GM12878 (cell line): ENCODE data around the gene RGP1. TPM values are rescaled to one million over a fixed set of nuclear protein-coding genes. Genes with fewer than 3 reads are reported as not detected.
A peak's percentile ranks its signal among the peaks of the same experiment; 100 is the strongest.

ENCODE experiments used
- ATAC-seq: fragments of 200-7000 bp; cut with Tn5 transposase; 3 replicates; pipeline ENCODE4 v1.9.1; 2020; ENCODE audit warnings: mild to moderate bottlenecking, moderate library complexity
- BruUV-seq: library from RNA; stranded (reverse); fragments of 400-500 nt; replicated peaks from 2 replicates; lab custom pipeline; 2021; lab: Mats Ljungman, UMichigan
- CTCF ChIA-PET: fragments of 300-600 bp; sonication (Branson Sonifier 250); formaldehyde crosslinking; extraction: SDS; loops from one replicate; lab custom pipeline; 2021; ENCODE audit warnings: inconsistent platforms; lab: Yijun Ruan, JAX
- POLR2A ChIA-PET: fragments of 350-600 bp; formaldehyde crosslinking; extraction: SDS; loops from one replicate; lab custom pipeline; 2021; ENCODE audit warnings: inconsistent platforms; lab: Charles Lee
- RAD21 ChIA-PET: fragments of 300-600 bp; sonication (Branson Sonifier 250); formaldehyde crosslinking; loops from one replicate; lab custom pipeline; 2023; ENCODE audit warnings: antibody characterized with exemption; ENCODE audit not compliant: unreplicated experiment; lab: Charles Lee
- SMC1A ChIA-PET: fragments of 300-600 bp; sonication (Branson Sonifier 250); formaldehyde crosslinking; loops from one replicate; lab custom pipeline; 2023; ENCODE audit not compliant: unreplicated experiment, uncharacterized antibody; lab: Charles Lee
- DNase-seq: peaks from one replicate; pipeline ENCODE4 v3.0.0-alpha.2; 2011; ENCODE audit warnings: low read depth, low spot score
- FAIRE-seq: peaks from 3 replicates; lab custom pipeline; 2011; peaks lifted over from hg19 to GRCh38; lab: Jason Lieb, UNC
- H2AFZ ChIP-seq: 2 replicates; pipeline ENCODE4 v1.6.0; 2011; ENCODE audit warnings: low read depth, low read length, control low read depth; ENCODE audit not compliant: control insufficient read depth
- H3K27ac ChIP-seq: 2 replicates; pipeline ENCODE4 v1.5.1; 2011; ENCODE audit warnings: control low read depth; ENCODE audit not compliant: control insufficient read depth, insufficient read depth
- H3K27me3 ChIP-seq, 2 experiments: replicated peaks in 1 of 2; 2 replicates each; pipeline versions ENCODE4 v1.6.0 to v1.6.1; 2011; ENCODE audit warnings: low read length in 1 of 2; ENCODE audit not compliant: control insufficient read depth in 2 of 2, insufficient read depth in 2 of 2
- H3K36me3 ChIP-seq, 2 experiments: 2 replicates each; pipeline ENCODE4 v1.5.1; 2011; ENCODE audit warnings: low read length in 1 of 2; ENCODE audit not compliant: control insufficient read depth in 2 of 2, insufficient read depth in 2 of 2
- H3K4me1 ChIP-seq: 2 replicates; pipeline ENCODE4 v1.6.1; 2011; ENCODE audit warnings: mild to moderate bottlenecking, low read length, moderate library complexity, mixed read lengths; ENCODE audit not compliant: control insufficient read depth, insufficient read depth
- H3K4me2 ChIP-seq: 2 replicates; pipeline ENCODE4 v1.6.0; 2011; ENCODE audit warnings: control low read depth; ENCODE audit not compliant: control insufficient read depth, insufficient read depth
- H3K4me3 ChIP-seq: fragments of 200-600 bp; sonication (generic); 2 replicates; pipeline ENCODE4 v1.5.1; 2016
- H3K79me2 ChIP-seq: 2 replicates; pipeline ENCODE4 v1.6.0; 2011; ENCODE audit warnings: low read length; ENCODE audit not compliant: control insufficient read depth, insufficient read depth
- H3K9ac ChIP-seq: 2 replicates; pipeline ENCODE4 v1.8.0; 2011; ENCODE audit warnings: low read length, control low read depth, mixed read lengths; ENCODE audit not compliant: control insufficient read depth, insufficient read depth
- H3K9me3 ChIP-seq: replicated peaks from 3 replicates; pipeline ENCODE4 v1.5.1; 2011; ENCODE audit warnings: mild to moderate bottlenecking, low read length; ENCODE audit not compliant: control insufficient read depth, insufficient read depth
- H4K20me1 ChIP-seq: 2 replicates; pipeline ENCODE4 v1.6.0; 2011; ENCODE audit not compliant: control insufficient read depth, insufficient read depth
- MEF2B ChIP-seq: fragments of 450-650 bp; IDR thresholded peaks from 2 replicates; pipeline ENCODE4 v1.6.1; 2018; ENCODE audit warnings: mild to moderate bottlenecking, moderate library complexity; ENCODE audit not compliant: partially characterized antibody, poor library complexity, severe bottlenecking
- WGBS: methylation state at CpG from one replicate; pipeline ENCODE4 v1.1.6; 2016; ENCODE audit warnings: low lambda C conversion rate; ENCODE audit not compliant: insufficient replicate concordance, insufficient coverage; ENCODE audit errors: missing lambda C conversion rate; 5-methylcytosine and 5-hydroxymethylcytosine counted together
- in situ Hi-C: fragments of 300-500 bp; cut with MboI; formaldehyde crosslinking; loops from 9 replicates; pipeline ENCODE4 v1.14.3; 2018; ENCODE audit warnings: mixed read lengths
- intact Hi-C: fragments of 100-400 bp; cut with micrococcal nuclease; formaldehyde crosslinking; loops from one replicate; pipeline ENCODE4 v1.14.2; 2022; ENCODE audit not compliant: unreplicated experiment
- polyA plus RNA-seq, 11 experiments: library from polyadenylated mRNA; depleted of rRNA in 4 of 11; unstranded in 6 of 11; stranded (reverse) in 5 of 11; fragments of >200 nt; fragmentation: Nextera tagmentation in 4 of 11; fragmentation: Illumina TruSeq in 1 of 11; extraction: Ambion mirVana in 4 of 11; extraction: Trizol in 1 of 11; gene quantifications; 1 replicate in 1 of 11; 2 replicates in 10 of 11; pipeline versions ENCODE4 v1.2.1 to v1.2.3, GENCODE V29; 2011 to 2016; ENCODE audit warnings: inconsistent platforms in 2 of 11, missing spikeins in 2 of 11, low read depth in 1 of 11
- total RNA-seq, 4 experiments: library from RNA; depleted of rRNA in 3 of 4; stranded (reverse); fragments of >200 nt in 3 of 4; fragmentation: Illumina TruSeq in 1 of 4; extraction: Trizol in 1 of 4; gene quantifications; 2 replicates each; pipeline versions ENCODE4 v1.2.1 to v1.2.3, GENCODE V29; 2013 to 2021
- TF ChIP-seq, protein P1 (sequence below): fragments of 450-650 bp; IDR thresholded peaks from 2 replicates; pipeline ENCODE4 v1.6.1; 2018; ENCODE audit warnings: mild to moderate bottlenecking, low read depth, moderate library complexity; ENCODE audit not compliant: partially characterized antibody

RGP1 gene
- total and polyA plus RNA-seq, 10 of the 15 experiments (the other 5 are each of a cell fraction or from before 2014, with no cell fraction given): 0.44 to 14.9 (median 7.4) TPM

DNA sequence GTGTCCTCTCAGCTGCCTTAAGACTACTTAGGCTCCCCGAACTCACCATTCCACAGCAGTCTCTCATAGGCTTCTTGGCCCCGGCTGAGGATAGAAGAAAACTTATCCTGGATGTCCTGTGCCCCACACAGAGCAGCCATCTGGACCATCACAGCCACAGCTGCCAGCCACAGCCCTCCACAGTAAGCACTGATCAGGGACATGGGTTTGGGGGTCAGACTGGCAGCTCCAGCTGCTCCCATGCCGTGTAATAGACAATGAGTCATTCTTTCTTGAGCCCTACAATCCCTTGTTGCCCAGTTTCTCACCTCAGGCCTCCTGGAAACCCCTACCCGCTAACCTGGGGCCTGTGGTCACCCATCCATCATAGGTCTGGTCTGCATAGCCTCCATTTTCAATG is 10.9 kb upstream of the RGP1 start:
- ChIA-PET RAD21 (interaction anchor here (1.0 to 1.4 kb wide), 3 partner anchors 10 to 91 kb away, joined by 3 to 4 read pairs (median 3); no protein-coding TSS in a partner anchor), POLR2A (interaction anchor here (1.1 kb wide), 2 partner anchors 11 to 80 kb away, joined by 3 read pairs; partner anchors contain the start of genes GBA2 and RGP1), CTCF (interaction anchor here (0.6 to 3.4 kb wide), 10 partner anchors 9 to 147 kb away, joined by 3 to 23 read pairs (median 6); partner anchors contain the start of gene HINT2), SMC1A (interaction anchor here (0.9 to 2.8 kb wide), 5 partner anchors 8 to 73 kb away, joined by 3 to 7 read pairs (median 3); no protein-coding TSS in a partner anchor)
- Histone ChIP-seq H3K79me2 (peaks cover 6% of the 10 kb centered on the region), H3K36me3 (peaks cover 33 to 40% of the 10 kb centered on the region in 2 experiments), H3K27me3 (no peaks in the 10 kb centered on the region), H3K4me3 (no peak overlapping the region), H2AFZ (no peak overlapping the region), H3K4me2 (no peak overlapping the region), H3K27ac (no peak overlapping the region), H4K20me1 (no peaks in the 10 kb centered on the region), H3K9me3 (no peaks in the 10 kb centered on the region), H3K9ac (no peak overlapping the region), H3K4me1 (no peaks in the 10 kb centered on the region; the same call in 1 of the 2 replicates)
- no peak for DNase-seq
- no peak for ATAC-seq
- in situ Hi-C loops: loop anchor here (10.0 kb wide), 1 partner anchor 633 kb away; the partner anchor contains the start of gene STOML2
- FAIRE-seq: no peak
- TSS peak; percentile 10 for BruUV-seq
- intact Hi-C loops: loop anchor here (5.0 to 10.0 kb wide), 2 partner anchors 144 to 623 kb away; partner anchors contain the start of gene ATOSB
- TF ChIP-seq, protein P1, sequence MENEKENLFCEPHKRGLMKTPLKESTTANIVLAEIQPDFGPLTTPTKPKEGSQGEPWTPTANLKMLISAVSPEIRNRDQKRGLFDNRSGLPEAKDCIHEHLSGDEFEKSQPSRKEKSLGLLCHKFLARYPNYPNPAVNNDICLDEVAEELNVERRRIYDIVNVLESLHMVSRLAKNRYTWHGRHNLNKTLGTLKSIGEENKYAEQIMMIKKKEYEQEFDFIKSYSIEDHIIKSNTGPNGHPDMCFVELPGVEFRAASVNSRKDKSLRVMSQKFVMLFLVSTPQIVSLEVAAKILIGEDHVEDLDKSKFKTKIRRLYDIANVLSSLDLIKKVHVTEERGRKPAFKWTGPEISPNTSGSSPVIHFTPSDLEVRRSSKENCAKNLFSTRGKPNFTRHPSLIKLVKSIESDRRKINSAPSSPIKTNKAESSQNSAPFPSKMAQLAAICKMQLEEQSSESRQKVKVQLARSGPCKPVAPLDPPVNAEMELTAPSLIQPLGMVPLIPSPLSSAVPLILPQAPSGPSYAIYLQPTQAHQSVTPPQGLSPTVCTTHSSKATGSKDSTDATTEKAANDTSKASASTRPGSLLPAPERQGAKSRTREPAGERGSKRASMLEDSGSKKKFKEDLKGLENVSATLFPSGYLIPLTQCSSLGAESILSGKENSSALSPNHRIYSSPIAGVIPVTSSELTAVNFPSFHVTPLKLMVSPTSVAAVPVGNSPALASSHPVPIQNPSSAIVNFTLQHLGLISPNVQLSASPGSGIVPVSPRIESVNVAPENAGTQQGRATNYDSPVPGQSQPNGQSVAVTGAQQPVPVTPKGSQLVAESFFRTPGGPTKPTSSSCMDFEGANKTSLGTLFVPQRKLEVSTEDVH: no peak
- no peak for TF ChIP-seq MEF2B
- WGBS: 81% methylated on average over 4 of the region's 4 CpGs
